Activated CD8-positive, alpha-beta memory T cell treated with anti-CD3 and anti-CD28 coated beads for 36 hours (primary cell): ENCODE results near the gene FAM83D. TPM values are rescaled to one million over a fixed set of nuclear protein-coding genes. Genes with fewer than 3 reads are reported as not detected.

Source experiments
- CTCF ChIA-PET: fragments of 350-600 bp; sonication (Branson Sonifier 250); formaldehyde crosslinking; loops from one replicate; lab custom pipeline; 2021; ENCODE audit warnings: antibody characterized with exemption; lab: Charles Lee
- POLR2A ChIA-PET: fragments of 350-600 bp; sonication (Branson Sonifier 250); formaldehyde crosslinking; loops from one replicate; lab custom pipeline; 2021; ENCODE audit warnings: antibody characterized with exemption; lab: Charles Lee
- total RNA-seq, 2 experiments: library from RNA; stranded (reverse); gene quantifications; one replicate each; pipeline ENCODE4 v1.2.3, GENCODE V29; 2021

The FAM83D gene
- total RNA-seq, 2 experiments from 2014 or later = 11.2 to 11.6 TPM

- CTCF ChIA-PET = no interaction called here
- POLR2A ChIA-PET = no interaction called here
Measured at GRCh38 chr20:38920411-38920810, 5.8 kb upstream of the FAM83D start.

GRCh38 chr20:38920851-38921250 is 5.4 kb upstream of the FAM83D start:
- ChIA-PET CTCF (interaction anchor here (1.2 to 10.1 kb wide), 2 partner anchors 21 to 126 kb away, joined by 4 to 72 read pairs; no protein-coding TSS in a partner anchor), POLR2A (no interaction called here)

GRCh38 chr20:38924718-38925117 is 1.5 kb upstream of the FAM83D start:
- CTCF ChIA-PET = interaction anchor here (10.1 kb wide), 1 partner anchor 122 kb away, joined by 72 read pairs; no protein-coding TSS in a partner anchor
- POLR2A ChIA-PET = no interaction called here

- ChIA-PET CTCF (interaction anchor here (1.0 to 10.1 kb wide), 8 partner anchors 9 to 120 kb away, joined by 3 to 72 read pairs (median 6); partner anchors contain the start of gene DHX35), POLR2A (interaction anchor here (1.3 kb wide), 1 partner anchor 122 kb away, joined by 3 read pairs; the partner anchor contains the start of gene PPP1R16B)
Measured at GRCh38 chr20:38926934-38927616, 858 bp downstream of the FAM83D start.

GRCh38 chr20:38927902-38928578 is 1.8 kb downstream of the FAM83D start:
- POLR2A ChIA-PET = interaction anchor here (0.5 kb wide), 1 partner anchor 34 kb away, joined by 3 read pairs; no protein-coding TSS in a partner anchor
- CTCF ChIA-PET = interaction anchor here (1.2 to 10.1 kb wide), 3 partner anchors 67 to 119 kb away, joined by 4 to 72 read pairs (median 6); no protein-coding TSS in a partner anchor

GRCh38 chr20:38930242-38930569 is 4.0 kb downstream of the FAM83D start:
- POLR2A ChIA-PET = interaction anchor here (0.5 to 0.9 kb wide), 3 partner anchors 32 to 857 kb away, joined by 3 to 4 read pairs (median 3); partner anchors contain the start of gene DHX35
- CTCF ChIA-PET = interaction anchor here (1.2 to 10.1 kb wide), 2 partner anchors 32 to 117 kb away, joined by 3 to 72 read pairs; partner anchors contain the start of gene DHX35

- ChIA-PET POLR2A (no interaction called here), CTCF (no interaction called here)
Measured at GRCh38 chr20:38931984-38932383, 5.8 kb downstream of the FAM83D start.

GRCh38 chr20:38932457-38933120 is 6.4 kb downstream of the FAM83D start:
- POLR2A ChIA-PET = no interaction called here
- CTCF ChIA-PET = no interaction called here

- CTCF ChIA-PET = interaction anchor here (0.6 to 0.7 kb wide), 3 partner anchors 9 to 303 kb away, joined by 3 read pairs; no protein-coding TSS in a partner anchor
- POLR2A ChIA-PET = interaction anchor here (0.6 kb wide), 1 partner anchor 50 kb away, joined by 12 read pairs; no protein-coding TSS in a partner anchor
Measured at GRCh38 chr20:38934530-38934929, 8.3 kb downstream of the FAM83D start.

GRCh38 chr20:38935285-38935684 is 9.1 kb downstream of the FAM83D start:
- POLR2A ChIA-PET = no interaction called here
- CTCF ChIA-PET = no interaction called here

- ChIA-PET CTCF (interaction anchor here (1.1 kb wide), 1 partner anchor 10 kb away, joined by 5 read pairs; the partner anchor contains the start of gene FAM83D), POLR2A (no interaction called here)
Measured at GRCh38 chr20:38935967-38936407, 9.8 kb downstream of the FAM83D start.

GRCh38 chr20:38937000-38937399 is 10.8 kb downstream of the FAM83D start:
- ChIA-PET CTCF (interaction anchor here (1.1 kb wide), 1 partner anchor 11 kb away, joined by 5 read pairs; the partner anchor contains the start of gene FAM83D), POLR2A (no interaction called here)

GRCh38 chr20:38937978-38938473 is 11.8 kb downstream of the FAM83D start:
- POLR2A ChIA-PET = no interaction called here
- CTCF ChIA-PET = no interaction called here

GRCh38 chr20:38939686-38940085 is 13.5 kb downstream of the FAM83D start:
- CTCF ChIA-PET = no interaction called here
- POLR2A ChIA-PET = no interaction called here

- POLR2A ChIA-PET = no interaction called here
- CTCF ChIA-PET = interaction anchor here (0.6 to 1.4 kb wide), 2 partner anchors 14 to 91 kb away, joined by 3 read pairs; partner anchors contain the start of gene FAM83D
Measured at GRCh38 chr20:38940644-38941043, 14.4 kb downstream of the FAM83D start.

- CTCF ChIA-PET = interaction anchor here (0.8 to 1.4 kb wide), 2 partner anchors 8 to 16 kb away, joined by 3 read pairs; partner anchors contain the start of gene FAM83D
- POLR2A ChIA-PET = no interaction called here
Measured at GRCh38 chr20:38941726-38942389, 15.6 kb downstream of the FAM83D start.

- ChIA-PET POLR2A (no interaction called here), CTCF (no interaction called here)
Measured at GRCh38 chr20:38945012-38945411, 18.8 kb downstream of the FAM83D start.

- ChIA-PET POLR2A (no interaction called here), CTCF (no interaction called here)
Measured at GRCh38 chr20:38946836-38947235, 20.6 kb downstream of the FAM83D start.
